ENCODE measurements around the gene PAGE2B. TPM values are rescaled to one million over a fixed set of nuclear protein-coding genes. Genes with fewer than 3 reads are reported as not detected.

PAGE2B gene
- total and polyA plus RNA-seq, 3 donors from 2014 or later, result 33.9 to 86.8 (median 50.8) TPM

DNA sequence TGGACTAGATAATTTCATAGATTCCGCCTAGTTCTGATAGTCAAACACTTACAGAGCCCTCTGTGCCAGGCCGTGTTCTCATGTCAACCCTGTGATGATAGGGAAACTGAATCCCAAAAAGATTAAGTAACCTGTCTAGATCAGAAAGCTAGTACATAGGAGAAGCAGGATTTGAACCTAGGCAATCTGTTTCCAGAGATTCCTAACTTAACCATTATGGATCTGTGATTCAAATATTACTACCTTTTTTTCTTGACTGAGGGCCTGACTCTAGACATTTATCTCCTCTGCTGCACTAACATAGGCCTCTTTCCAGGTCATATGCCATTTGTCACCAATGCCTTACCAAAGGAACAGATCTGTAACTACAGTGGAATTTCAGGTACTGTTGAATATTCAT lies 45.5 kb upstream of the PAGE2B start:
- Histone ChIP-seq H3K27ac (no peak overlapping the region), H3K27me3 (no peaks in the 10 kb centered on the region), H3K36me3 (ENCODE audit: low read depth, missing control alignments) (no peaks in the 10 kb centered on the region), H3K9me3 (no peaks in the 10 kb centered on the region), H3K4me3 (no peak overlapping the region), H3K4me1 (no peaks in the 10 kb centered on the region)
- intact Hi-C loops (cut with DNase I; ENCODE audit: low total_unique reads), result no loop called here
- no peak for DNase-seq
- WGBS, 2 donors, result 86 to 90% methylated on average over 2 of the region's 2 CpGs
- TF ChIP-seq, protein P1, sequence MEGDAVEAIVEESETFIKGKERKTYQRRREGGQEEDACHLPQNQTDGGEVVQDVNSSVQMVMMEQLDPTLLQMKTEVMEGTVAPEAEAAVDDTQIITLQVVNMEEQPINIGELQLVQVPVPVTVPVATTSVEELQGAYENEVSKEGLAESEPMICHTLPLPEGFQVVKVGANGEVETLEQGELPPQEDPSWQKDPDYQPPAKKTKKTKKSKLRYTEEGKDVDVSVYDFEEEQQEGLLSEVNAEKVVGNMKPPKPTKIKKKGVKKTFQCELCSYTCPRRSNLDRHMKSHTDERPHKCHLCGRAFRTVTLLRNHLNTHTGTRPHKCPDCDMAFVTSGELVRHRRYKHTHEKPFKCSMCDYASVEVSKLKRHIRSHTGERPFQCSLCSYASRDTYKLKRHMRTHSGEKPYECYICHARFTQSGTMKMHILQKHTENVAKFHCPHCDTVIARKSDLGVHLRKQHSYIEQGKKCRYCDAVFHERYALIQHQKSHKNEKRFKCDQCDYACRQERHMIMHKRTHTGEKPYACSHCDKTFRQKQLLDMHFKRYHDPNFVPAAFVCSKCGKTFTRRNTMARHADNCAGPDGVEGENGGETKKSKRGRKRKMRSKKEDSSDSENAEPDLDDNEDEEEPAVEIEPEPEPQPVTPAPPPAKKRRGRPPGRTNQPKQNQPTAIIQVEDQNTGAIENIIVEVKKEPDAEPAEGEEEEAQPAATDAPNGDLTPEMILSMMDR (IDR thresholded peaks at IDR 0.05), result no peak
- no peak for TF ChIP-seq POLR2A (IDR thresholded peaks at IDR 0.05)

DNA sequence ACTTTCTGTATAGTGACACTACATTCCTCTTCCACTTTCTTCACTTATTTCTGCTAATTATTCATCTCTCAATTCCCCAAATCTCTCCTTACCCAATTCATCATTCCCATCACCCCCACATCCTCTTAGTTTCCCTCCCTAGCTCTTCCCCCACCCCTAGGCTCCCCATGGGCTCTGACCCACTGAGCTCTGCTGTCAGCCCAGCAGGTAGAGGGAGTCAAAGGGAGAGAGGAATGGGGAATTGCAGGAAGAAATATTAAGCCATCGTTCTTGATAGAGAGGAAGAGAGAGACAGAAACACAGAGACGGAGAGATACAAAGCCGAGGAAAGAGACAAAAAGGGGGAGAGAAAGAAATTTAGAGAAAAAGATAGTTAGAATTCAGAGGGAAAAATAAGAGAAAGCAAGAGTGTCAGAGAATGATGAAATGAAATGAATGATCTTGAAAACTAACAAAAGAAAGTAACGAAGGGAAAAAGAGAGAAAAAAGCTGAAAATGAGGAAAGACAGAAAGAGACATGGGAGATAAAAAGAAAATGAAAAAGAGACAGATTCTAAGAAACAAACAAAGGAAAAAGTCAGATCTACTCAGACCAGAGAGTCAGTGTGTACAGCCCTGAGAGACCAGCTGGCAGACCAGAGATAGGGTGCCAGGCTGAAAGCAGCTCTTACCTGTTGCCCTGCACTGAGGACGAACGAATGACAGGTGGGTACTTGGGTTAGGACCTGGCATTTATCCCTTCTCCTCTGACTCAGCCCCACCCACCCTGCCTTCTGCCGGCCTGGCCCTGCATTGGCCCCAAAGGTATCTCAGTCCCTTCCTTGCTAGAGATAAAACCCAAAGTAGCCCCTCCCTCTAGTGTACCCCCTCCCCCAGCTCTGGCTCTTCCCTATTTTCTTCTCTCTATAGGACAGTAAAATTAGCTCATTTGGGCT lies 44.3 kb upstream of the PAGE2B start, which contains the start of gene ALAS2:
Gene ALAS2 (minus strand): TSS at position 707 of the 935 bp plus-strand sequence. CDS start 4,977 bp downstream, outside the sequence.
- intact Hi-C loops (cut with DNase I; ENCODE audit: low total_unique reads), result no loop called here
- H3K4me3 ChIP-seq, result no peak within 1 kb of the TSS
- DNase-seq, result no peak
- H3K36me3 ChIP-seq (ENCODE audit: low read depth, missing control alignments), result no peaks in the 10 kb centered on the region
- WGBS, 2 donors, result 76 to 77% methylated on average over 5 to 7 of the region's 7 CpGs
- no peak within 1 kb of the TSS for H3K27ac ChIP-seq
- H3K27me3 ChIP-seq, result no peaks in the 10 kb centered on the region
- H3K9me3 ChIP-seq, result no peaks in the 10 kb centered on the region
- TF ChIP-seq POLR2A (IDR thresholded peaks at IDR 0.05), result no peak
- TF ChIP-seq, protein P1 (IDR thresholded peaks at IDR 0.05), result no peak
- no peaks in the 10 kb centered on the region for H3K4me1 ChIP-seq

DNA sequence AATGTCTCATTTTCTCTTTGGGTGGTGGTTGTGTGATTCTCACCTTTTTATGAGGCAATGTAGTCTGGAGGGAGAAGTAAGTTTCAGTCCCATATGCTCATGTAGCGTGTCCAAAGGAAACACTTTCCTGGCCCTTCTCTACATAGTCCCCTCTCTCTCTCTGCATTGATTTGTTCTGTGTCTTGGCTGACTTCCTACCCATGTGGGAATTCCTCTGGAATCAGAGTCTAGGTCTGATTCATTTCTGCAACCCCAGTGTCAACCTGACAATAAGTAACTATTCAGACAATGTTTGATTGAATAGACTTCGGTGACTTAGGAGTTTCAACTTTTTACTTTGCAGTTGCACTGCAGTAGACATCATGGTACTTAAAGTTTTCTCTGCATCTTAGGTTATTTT lies 41.4 kb upstream of the PAGE2B start:
- WGBS, 2 donors, result 77 to 82% methylated on average over 2 of the region's 2 CpGs
- no peaks in the 10 kb centered on the region for H3K9me3 ChIP-seq
- no peaks in the 10 kb centered on the region for H3K27me3 ChIP-seq

DNA sequence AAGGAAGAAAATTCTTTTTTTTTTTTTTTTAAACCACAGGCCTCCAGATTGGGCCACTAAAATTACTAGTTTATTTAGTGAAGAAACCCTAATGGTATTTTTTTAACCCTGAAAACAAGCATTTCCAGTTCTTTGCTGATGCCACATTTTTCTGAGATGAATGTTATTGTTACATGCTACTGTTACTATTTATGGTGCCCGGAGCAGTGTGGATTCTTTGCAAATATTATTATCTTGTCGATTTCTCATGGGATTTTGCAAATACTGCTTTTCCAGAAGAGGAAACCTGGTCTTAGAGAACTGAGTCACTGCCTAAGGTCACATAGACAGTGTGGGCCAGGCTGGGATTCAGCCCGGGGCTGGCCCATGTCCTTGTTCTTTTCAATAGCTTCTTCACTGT lies 35.4 kb upstream of the PAGE2B start:
- Histone ChIP-seq H3K4me1 (no peaks in the 10 kb centered on the region), H3K27me3 (no peaks in the 10 kb centered on the region), H3K4me3 (no peak overlapping the region), H3K9me3 (no peaks in the 10 kb centered on the region), H3K36me3 (ENCODE audit: low read depth, missing control alignments) (no peaks in the 10 kb centered on the region), H3K27ac (no peak overlapping the region)
- WGBS, 2 donors, result 84 to 86% methylated on average over 3 of the region's 3 CpGs
- intact Hi-C loops (cut with DNase I; ENCODE audit: low total_unique reads), result no loop called here
- no peak for DNase-seq
- TF ChIP-seq, protein P1 (IDR thresholded peaks at IDR 0.05), result no peak
- TF ChIP-seq POLR2A (IDR thresholded peaks at IDR 0.05), result no peak

More for the DNA sequence above, 41.4 kb upstream of the PAGE2B start:
- H3K36me3 ChIP-seq (ENCODE audit: low read depth, missing control alignments), result no peaks in the 10 kb centered on the region
- intact Hi-C loops (cut with DNase I; ENCODE audit: low total_unique reads), result no loop called here
- no peak for DNase-seq
- H3K4me3 ChIP-seq, result no peak overlapping the region
- H3K27ac ChIP-seq, result no peak overlapping the region
- no peaks in the 10 kb centered on the region for H3K4me1 ChIP-seq
- TF ChIP-seq, protein P1 (IDR thresholded peaks at IDR 0.05), result no peak
- no peak for TF ChIP-seq POLR2A (IDR thresholded peaks at IDR 0.05)
